Measurements from ENCODE around the gene EXOC3.

DNA sequence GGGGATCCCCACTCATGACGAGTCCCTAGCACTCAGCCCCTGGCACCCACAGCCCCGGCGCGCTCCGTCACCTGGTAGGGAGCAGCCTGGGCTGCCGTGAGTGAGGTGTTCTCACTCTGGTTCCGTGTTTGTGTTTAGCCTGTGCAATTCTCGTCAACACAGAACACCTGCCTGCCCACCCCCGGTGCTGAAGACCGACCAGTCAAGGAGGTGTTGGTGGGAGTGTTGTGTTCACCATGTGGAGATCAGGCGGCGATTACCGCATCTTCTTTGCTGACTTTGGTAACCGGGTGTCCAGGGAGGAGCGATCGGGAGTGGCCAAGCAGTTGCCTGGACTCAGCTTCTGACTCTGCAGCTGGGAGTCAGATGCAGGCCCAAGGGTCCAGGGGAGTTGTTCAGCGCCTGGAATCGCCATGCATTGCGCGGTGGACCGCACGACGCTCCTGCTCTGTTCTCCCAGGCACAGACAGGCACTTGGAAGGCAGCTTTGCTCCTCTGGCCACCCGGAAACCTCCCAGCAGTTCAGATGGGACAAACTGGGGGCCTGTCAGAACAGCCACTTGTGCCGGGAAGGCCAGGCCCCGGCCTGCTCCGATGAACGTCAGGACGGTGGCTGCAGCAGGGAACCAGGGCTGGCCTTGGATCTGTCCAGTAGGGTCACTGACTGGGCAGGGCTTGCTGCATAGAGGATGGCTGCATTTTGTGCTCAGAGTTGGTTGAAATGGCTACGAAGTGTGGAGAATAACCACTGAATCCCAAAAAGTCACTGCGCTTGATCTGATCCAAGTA is 28.2 kb downstream of the EXOC3 start:
- TF ChIP-seq, protein P1, sequence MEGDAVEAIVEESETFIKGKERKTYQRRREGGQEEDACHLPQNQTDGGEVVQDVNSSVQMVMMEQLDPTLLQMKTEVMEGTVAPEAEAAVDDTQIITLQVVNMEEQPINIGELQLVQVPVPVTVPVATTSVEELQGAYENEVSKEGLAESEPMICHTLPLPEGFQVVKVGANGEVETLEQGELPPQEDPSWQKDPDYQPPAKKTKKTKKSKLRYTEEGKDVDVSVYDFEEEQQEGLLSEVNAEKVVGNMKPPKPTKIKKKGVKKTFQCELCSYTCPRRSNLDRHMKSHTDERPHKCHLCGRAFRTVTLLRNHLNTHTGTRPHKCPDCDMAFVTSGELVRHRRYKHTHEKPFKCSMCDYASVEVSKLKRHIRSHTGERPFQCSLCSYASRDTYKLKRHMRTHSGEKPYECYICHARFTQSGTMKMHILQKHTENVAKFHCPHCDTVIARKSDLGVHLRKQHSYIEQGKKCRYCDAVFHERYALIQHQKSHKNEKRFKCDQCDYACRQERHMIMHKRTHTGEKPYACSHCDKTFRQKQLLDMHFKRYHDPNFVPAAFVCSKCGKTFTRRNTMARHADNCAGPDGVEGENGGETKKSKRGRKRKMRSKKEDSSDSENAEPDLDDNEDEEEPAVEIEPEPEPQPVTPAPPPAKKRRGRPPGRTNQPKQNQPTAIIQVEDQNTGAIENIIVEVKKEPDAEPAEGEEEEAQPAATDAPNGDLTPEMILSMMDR (IDR thresholded peaks at IDR 0.05): no peak
- TF ChIP-seq SIN3A (IDR thresholded peaks at IDR 0.05; ENCODE audit: borderline replicate concordance, insufficient read depth, low read depth, low read length) (no peak), POLR2AphosphoS5 (IDR thresholded peaks at IDR 0.05; ENCODE audit: low read depth, low read length) (no peak), TCF7L2 (IDR thresholded peaks at IDR 0.05; ENCODE audit: low read depth, low read length) (no peak)
- TF ChIP-seq, protein P2, sequence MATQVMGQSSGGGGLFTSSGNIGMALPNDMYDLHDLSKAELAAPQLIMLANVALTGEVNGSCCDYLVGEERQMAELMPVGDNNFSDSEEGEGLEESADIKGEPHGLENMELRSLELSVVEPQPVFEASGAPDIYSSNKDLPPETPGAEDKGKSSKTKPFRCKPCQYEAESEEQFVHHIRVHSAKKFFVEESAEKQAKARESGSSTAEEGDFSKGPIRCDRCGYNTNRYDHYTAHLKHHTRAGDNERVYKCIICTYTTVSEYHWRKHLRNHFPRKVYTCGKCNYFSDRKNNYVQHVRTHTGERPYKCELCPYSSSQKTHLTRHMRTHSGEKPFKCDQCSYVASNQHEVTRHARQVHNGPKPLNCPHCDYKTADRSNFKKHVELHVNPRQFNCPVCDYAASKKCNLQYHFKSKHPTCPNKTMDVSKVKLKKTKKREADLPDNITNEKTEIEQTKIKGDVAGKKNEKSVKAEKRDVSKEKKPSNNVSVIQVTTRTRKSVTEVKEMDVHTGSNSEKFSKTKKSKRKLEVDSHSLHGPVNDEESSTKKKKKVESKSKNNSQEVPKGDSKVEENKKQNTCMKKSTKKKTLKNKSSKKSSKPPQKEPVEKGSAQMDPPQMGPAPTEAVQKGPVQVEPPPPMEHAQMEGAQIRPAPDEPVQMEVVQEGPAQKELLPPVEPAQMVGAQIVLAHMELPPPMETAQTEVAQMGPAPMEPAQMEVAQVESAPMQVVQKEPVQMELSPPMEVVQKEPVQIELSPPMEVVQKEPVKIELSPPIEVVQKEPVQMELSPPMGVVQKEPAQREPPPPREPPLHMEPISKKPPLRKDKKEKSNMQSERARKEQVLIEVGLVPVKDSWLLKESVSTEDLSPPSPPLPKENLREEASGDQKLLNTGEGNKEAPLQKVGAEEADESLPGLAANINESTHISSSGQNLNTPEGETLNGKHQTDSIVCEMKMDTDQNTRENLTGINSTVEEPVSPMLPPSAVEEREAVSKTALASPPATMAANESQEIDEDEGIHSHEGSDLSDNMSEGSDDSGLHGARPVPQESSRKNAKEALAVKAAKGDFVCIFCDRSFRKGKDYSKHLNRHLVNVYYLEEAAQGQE (IDR thresholded peaks at IDR 0.05; ENCODE audit: insufficient read depth in 1 of 2, low read depth in 2 of 2, low read length in 1 of 2): no peak
